NCI-H187 treated with DMSO at 0.1 percent for 48 hours (cell line): ENCODE results near the gene DIAPH3.

Source experiments
- DNase-seq: peaks from one replicate; lab custom pipeline; 2025; lab: John Stamatoyannopoulos, UW

DIAPH3 gene

DNA sequence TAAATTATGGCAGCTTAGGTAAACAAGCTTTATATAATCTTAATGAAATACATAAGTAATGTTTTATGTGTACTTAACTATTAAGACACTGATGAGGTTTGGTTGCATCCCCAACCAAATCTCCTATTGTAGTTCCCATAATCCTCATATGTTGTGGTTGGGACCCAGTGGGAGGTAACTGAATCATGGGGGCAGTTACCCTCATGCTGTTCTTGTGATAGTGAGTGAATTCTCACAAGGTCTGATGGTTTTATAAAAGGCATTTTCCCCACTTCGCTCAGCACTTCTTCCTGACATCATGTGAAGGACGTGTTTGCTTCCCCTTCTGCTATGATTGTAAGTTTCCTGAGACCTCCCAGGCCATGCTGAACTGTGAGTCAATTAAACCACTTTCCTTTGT, 212.7 kb downstream of the DIAPH3 start:
- no peak for DNase-seq

DNA sequence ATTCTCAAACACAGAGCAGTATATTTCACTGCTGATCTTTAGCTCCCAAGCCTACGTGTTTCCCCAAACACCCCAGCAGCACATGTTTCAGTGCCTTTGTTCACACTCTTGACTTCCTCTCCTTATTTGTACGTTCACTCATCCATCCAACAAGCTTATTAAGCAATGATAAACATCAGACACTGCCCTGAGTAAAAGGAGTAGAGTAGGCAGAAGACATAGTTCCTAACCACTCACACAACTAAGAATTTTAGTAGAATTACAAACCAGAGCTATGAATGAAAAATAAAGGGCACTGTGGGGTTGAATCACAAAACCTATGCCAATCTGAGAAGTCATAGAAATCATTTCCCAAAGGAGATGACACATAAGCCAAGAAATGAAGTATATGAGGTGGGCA, 213.5 kb downstream of the DIAPH3 start:
- no peak for DNase-seq

DNA sequence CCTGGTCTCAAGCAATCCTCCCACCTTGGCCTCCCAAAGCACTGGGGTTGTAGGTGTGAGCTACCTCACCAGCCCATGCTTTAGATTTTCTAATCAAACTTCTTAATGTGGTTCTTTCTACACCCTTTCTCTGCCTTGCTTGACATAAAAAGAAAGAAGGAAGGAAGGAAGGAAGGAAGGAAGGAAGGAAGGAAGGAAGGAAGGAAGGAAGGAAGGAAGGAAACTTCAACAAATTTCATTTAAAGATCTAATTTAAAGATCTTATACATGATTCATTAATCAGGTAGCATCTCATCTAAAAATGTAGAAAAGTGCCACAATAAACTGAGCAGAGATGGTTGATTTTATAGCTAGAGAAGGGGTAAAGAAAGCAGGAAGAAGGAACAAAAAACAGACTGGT, 215.0 kb downstream of the DIAPH3 start:
- no peak for DNase-seq

DNA sequence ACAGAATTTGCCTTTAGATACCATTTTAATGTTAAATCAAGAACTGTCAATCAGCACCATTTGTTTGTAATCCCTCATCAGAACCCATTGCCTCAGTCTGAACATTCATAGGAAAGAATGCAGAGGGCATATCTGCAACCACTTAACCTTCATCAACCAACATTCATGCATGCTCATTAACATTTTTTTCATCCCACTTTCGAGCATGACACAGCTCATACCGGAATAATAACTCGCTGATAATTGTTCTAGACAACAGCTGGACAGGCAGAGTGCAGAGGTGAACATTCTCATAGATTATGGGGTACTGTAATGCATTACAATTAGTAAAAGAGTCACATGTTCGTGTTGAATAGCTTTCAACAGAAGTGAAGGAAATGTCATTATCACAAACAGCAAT, 216.8 kb downstream of the DIAPH3 start:
- DNase-seq = no peak

DNA sequence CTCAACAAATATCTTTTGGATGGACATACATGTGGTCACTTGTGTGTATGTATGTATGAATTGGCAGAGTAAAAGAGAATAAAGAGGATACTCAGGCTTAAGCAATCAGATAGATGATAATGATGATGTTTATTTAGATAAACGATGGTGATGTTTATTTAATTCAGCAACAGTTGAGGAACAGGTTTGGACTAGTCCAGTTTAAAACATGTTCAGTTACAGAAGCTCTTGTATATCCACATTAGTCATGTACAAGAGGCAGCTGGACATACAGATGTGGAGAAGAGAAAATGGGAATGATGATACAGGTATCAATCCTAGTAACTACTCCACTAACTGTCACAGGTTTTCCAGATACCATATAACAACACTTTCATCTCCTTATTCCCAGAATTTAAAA, 232.1 kb downstream of the DIAPH3 start:
- DNase-seq = no peak

DNA sequence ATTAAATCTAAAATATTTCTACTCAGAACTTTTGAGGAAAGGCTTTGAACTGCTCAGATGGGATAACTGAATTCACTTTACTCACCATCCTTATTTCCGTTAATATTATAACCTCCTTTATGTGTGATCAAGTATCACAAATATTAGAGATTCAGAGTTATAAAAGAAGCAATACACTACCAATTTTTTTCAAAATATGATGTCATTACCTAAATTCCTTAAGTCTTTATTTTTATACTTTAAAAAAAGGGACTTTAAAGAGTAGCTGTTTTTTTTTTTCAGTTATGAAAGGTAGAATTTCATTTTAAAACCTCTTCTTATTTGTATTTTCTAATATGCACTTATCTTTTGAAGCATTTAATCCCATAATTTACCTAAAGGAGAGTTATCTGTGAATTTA, 239.5 kb downstream of the DIAPH3 start:
- DNase-seq = no peak

DNA sequence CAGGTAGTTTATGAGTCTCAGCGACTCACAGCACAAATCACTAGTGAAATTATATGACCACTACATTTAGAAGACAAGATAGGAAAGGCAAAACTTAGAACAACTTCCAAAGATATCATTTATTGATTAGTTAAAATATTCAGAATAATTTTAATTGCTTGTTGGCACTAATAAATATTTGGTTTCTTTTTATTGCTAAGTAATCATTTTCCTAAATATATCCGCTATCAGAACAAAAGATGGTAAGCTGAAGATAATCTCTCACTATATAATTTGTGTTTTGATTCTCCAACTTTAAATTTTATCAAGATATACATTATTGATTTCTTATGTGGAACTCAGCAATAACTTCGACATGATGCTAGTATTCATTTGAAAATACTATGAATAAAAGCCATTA, 248.5 kb downstream of the DIAPH3 start:
- no peak for DNase-seq

DNA sequence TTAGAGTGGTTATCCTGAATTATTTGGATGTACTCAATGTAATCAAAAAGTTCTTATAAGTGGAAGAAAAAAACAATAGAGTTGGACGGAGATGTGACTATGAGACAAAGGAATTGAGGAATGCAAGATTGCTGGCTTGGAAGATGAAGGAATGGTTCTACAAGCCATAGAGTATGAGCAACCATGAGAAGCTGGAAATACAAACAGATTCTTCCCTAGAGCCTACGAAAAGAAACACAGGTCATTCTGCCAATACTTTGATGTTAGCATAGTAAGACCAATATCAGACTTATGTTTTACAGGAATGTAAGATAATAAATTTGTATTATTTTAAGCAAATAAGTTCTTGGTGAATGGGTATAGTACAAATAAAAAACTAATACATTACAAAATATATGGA, 249.2 kb downstream of the DIAPH3 start:
- DNase-seq = no peak

DNA sequence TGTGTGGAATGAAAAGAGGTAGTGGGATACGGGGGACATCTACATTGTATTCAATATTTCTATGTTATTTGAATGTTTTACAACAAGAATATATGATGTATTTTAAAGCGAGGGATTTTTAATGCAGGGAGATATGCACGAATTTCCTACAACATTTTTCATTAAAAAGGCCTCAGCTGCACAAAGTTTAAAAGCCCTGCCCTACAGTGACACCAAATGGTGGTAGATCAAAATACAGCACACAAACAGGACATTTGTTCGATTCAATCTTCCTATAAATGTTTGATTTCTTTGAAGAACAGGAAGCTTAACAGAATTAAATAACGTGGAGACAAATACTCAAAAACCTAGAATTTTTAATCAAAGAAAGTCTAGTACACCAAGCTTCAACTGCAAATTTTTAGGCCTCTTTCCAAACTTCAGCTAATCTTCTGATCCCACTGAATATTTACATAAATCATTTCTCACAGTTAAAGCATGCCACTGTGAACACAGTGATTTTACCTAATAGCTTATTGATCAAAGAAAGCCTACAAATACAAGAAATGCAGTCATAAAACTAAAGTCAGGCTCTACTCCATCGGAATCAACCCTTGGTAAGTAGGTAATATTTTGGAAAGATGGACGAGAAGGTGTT, 257.2 kb downstream of the DIAPH3 start:
- DNase-seq = no peak

DNA sequence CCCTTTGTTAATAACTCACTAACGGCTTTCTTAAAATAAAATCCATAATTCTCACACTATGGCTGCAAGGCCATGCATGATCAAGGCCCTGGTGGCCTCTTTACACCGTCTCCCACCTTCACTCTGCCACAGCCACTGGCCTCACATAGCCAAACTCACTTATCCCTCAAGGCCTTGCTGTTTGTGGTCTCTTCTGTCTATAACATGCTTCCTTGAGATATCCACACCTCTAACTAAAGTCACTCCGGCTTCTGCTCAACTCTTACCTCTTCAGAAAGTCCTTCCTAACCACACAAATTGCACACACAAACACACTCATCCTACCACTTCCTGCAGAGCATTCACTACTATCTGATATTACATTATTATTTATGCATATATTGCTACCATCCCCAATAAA, 262.5 kb downstream of the DIAPH3 start:
- DNase-seq = no peak

DNA sequence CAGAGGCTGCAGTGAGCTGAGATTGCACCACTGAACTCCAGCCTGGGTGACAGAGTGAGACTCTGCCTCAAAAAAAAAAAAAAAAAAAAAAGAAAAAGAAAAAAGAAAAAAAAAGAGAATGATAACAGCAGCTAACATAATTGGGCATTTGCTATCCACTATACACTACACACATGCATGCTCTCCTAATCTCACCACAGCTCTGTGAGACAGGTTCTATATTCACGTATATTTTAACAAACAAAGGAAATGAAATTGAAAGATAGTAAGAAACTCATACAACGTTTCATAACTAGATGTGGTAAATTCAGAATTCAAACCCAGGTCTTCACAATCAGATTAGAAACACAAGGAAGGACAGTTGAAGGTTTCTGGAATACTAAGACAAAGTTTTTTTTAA, 265.7 kb downstream of the DIAPH3 start:
- no peak for DNase-seq

DNA sequence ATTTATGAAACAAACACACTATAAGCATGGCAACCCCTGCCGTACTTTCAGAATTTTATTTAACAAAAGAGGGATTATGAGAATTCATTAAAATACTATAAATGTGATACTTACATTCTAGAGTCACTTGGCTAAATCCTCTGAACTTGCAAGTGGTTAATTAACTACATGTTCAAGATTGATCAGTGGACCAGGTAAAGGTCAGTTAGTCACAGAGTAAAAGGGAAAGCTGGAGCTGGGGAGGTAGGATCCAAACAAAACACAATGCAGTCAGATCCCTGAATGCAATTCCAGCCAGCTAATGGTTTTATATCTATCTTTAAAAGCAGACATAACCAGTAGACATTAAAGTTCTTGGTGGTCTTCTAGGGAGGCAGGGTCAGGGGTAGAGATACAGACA, 270.5 kb downstream of the DIAPH3 start:
- DNase-seq = no peak

DNA sequence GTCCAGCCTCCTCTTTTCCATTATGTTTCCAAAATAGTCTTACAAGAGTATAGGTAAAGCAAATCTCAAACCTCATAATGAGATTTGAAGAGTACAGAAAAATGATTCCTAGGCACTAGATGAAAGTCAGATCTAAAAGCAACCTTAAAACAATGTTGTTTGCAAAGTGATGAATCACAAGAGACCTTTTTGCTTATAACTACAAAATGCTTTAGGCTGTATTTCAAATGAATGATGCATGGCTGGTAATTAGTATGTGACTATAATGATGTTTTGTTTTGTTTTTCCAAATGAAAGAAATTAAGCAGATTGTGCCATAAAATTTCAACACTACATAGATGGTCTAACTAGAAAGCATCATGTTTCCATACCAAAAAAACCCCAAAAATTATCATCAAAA, 272.7 kb downstream of the DIAPH3 start:
- DNase-seq = no peak

DNA sequence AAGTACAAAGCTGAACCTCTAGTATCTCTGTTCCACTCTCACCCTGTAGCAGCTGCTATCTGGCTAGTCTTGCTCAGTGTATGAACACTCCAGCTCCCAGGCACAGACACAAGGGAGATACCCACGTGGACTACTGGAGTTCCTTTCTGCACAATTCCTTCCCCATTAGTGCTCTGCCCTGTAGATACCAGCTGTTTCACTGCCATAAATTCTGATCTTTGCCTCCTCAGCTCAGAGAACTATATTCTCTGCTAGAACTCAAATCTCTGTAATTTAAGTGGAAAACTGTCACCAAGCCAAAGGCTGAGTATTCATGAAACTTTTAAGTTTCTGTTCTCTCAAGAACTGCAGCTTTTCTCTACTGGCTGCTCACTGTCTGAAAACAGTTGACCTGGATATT, 273.7 kb downstream of the DIAPH3 start:
- DNase-seq = no peak

DNA sequence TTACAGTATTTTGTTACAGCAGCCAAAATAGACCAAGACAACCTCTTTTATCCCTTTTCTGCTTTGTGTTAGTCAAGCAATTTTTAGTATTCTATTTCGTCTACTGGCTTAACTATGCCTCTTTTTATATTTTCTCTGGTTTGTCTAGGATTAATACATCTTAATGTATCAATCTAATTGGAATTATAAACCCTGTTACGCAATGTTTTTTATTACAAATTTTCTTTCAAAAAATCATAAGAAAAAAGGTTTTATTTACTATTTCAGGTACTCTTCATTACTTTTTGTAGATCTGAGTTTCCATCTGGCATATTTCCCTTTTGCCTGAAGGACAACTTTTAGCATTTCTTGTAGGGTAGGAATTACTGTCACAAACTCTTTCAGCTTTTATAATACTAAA, 275.3 kb downstream of the DIAPH3 start:
- DNase-seq = no peak

DNA sequence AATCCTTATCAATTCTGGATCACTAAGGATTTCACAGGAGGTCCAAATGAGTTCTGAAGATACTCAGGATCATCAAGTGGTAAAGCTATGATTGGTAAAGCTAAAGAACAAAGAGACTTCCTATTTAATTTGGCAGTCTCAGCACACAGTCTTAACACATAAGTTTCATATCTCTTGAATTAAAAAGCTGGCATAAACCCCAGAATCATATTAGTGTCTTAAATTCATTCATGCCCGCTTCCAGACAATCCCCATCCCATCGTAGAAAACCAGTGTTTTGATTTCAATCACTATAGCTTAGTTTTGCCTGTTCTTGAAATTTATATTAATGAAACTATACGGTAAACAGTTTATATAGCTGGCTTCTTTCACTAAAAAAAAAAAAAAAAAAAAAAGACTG, 278.7 kb downstream of the DIAPH3 start:
- DNase-seq = no peak

DNA sequence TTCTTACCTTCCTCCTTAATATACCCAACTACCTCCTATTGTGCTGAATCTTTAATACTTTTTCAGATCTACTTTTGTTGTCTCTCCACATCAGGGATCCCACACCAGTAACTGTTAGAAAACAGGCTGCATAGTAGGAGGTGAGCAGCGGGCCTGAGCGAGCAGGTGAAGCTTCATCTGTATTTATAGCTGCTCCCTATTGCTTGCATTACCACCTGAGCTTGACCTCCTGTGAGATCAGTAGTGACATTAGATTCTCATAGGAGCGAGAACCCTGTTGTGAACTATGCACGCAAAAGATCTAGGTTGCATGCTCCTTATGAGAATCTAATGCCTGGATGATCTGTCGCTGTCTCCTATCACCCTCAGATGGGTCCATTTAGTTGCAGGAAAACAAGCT, 279.8 kb downstream of the DIAPH3 start:
- DNase-seq = no peak

DNA sequence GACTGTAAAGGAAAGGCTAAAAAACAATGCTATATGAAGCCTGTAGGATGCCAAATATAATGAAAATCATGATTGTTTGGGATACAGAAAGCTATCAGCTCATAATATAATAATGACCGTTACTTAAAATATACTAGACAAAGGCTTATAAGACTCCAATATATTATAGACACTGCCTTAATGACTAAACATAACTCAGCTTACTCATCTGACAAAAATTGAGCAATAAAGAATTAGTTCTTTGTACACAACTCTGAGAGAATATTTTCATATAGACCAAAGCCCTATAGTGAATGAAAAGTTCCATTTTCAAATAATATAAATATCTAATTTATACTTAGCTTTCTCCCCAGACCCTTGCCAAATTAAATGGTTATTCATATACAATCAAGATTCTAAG, 283.3 kb downstream of the DIAPH3 start:
- DNase-seq = no peak

DNA sequence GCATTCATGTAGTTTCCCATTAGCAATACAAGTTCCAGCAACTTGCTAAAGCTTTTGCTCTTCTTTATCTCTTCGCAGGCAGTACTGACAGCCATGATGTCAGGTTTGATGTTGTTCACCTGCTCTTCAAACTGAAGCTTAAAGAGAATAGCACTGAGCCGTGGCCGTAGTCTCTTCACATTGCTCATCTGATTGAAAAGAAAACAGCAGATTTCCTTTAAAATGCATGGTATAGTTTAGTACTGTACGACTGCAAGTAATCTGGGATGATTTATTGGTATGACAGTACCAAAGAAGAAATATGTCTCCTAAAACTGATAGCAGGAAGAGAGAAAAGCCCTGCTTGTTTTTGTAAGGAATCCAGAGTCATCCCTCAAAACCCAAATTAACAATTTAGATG, 284.4 kb downstream of the DIAPH3 start:
- peak; percentile 58 for DNase-seq

DNA sequence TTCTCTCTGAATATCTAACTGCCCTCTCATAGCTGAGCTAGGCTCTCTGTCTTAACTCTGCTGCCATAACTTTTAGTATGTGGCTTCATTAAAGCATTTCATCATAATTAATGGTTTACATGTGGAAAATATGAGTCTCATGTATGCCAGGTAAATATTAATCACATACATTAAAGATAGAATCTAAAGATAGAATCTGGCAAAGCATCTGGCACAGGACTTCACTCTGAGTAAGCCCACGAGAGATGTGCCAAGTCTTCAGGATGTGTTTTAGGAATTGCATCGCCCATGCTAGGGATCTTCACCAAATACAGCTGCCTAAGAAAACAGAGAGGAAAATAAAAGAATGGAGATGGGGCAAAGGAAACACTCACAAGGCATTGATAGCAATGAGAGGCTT, 285.8 kb downstream of the DIAPH3 start:
- no peak for DNase-seq

DNA sequence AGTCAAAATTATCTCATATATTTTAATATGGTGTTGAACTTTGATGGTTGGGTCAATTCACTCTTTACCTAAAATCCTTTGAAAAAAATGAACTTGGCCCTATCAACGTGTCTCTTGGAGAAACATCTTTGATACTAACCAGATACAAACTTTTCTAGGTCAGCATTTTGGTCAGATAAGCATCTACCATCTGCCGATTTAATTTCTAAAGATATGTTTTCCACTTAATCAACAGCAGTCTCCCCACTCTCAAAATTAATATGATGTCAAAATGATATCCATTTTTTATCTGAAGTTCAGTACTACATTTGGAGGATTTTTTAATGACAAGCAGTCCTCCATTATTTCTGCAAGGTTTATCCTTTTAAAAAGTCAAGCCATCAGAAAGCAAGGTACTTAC, 288.8 kb downstream of the DIAPH3 start:
- DNase-seq = no peak

DNA sequence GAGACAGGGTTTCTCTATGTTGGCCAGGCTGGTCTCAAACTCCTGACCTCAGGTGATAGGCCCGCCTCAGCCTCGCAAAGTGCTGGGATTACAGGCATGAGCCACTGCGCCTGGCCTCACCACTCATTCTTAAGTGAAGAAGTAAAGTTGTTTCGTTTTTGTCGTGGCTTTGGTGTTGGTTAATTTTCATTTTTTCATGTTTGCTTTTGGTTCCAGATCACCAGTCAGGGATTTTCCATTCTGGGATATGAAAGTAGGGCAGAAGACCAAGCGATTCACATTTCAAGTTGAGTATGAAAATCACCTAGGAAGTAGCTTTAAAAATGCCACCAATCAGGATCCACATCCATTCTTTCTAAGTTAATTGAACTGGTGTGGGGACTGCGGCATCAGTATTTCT, 289.9 kb downstream of the DIAPH3 start:
- DNase-seq = no peak

DNA sequence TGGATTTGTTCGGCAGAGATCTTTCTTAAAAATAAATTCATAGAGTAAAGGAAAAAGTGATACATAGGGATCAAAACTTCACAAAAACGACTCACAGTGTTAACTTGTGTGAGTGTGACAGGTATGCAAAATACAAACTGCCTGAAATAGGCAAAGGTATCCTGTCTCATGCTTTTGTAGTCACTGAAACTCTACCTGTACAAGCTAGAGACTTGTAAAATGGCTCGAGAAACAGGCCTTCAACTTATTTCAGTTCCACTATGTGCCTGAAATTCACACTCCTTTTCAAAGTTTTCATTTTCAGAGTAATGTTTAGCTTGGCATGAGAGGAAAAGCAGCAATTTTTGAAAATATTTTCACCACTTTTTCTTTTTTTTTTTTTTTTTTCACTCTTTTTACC, 290.4 kb downstream of the DIAPH3 start:
- DNase-seq = no peak

DNA sequence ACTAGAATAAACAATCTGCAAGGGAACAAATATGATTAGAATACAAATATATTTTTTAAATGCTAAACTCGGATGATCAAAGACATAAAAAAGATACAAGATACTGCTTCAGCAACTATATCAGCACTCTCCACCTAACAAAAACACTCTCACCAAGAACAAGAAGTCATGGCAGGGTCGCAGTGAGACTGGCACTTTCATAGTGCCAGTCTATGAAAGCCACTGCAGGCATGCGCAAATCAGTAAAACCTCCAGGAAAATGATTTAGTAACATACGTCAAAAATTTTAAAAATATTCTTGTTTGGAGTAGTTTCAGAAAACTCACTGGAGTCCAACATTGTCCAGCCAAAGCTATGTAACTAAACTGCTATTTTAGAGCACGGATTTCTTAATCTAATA, 295.9 kb downstream of the DIAPH3 start:
- no peak for DNase-seq

DNA sequence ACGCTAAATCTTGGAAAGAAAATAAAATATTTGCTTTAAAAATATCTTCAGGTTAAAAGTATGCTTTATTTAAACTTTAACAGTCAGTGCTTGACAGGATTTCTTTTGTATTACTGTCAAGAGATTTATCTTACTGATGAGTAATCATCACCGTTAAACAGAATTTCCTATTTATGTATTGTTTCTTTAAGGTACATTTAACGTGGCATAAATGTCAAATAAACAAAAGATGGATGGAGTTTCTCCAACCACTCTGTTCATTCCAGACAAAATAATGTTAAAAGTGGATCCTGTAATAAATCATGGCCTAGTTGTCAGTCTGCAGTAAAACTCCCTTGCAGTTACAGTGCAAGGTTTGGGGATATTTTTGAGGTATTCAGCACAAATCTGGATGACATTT, 298.3 kb downstream of the DIAPH3 start:
- DNase-seq = no peak
